Measurements from ENCODE around the gene C12orf75. TPM values are rescaled to one million over a fixed set of nuclear protein-coding genes. Genes with fewer than 3 reads are reported as not detected.
"Not testable (repeated sequence)": the region's sequence is repeated elsewhere in the genome, so short reads cannot be mapped to it uniquely, and the experiment has no call there.

The C12orf75 gene
- total RNA-seq, 2 donors from 2014 or later = 115 to 119 TPM

DNA sequence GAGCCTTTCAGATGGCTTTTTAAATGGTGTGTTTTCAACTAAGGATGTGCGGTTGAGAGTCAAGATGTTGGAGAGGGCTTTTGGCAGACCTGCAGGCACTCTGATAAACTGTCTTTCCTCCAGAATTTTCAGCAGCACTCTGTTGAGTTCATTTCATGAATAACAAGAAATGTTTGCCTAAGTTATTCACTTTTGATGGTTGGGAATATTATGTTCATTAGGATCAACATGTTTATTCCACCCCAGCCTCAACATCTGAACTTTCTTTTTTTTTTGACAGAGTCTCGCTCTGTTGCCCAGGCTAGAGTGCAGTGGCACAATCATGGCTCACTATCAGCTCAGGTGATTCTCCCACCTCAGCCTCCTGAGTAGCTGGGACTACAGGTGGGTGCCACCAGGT, 68.4 kb downstream of the C12orf75 start:
- intact Hi-C loops (cut with DNase I, micrococcal nuclease) = no loop called here
- ATAC-seq = no peak

DNA sequence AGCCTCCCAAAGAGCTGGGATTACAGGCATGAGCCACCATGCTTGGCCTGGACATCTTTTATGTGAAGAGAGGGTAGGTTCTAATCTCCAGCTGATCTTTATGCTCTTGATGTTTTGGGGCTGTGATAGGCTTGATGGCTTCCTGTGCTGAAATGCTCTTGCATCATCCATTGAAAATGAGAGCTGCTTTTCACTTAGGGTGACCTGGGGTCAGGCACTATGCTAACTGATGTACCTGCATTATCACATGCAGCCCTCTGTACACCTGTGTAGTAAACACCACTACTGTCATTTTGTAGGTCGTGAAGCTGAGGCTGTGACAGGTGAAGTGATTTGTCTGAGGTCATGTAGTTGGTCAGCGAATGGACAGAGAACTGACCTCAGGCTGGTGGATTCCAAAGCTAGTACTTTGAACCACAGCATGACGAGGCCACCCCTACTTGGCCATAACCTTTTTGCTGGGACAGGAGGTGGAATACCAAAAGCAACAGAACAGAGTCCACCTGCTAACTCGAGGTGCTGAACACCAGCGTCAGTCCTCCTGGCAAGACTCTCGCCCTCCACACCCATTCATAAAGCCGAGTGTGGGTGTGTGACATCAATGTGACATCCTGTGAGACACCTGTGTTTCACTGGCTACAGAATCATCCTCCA, 69.1 kb downstream of the C12orf75 start:
- ATAC-seq (peak; percentile 93), DNase-seq (peak; percentile 35 to 49)
- intact Hi-C loops (cut with DNase I, micrococcal nuclease) = no loop called here

More for the DNA sequence above, 68.4 kb downstream of the C12orf75 start:
- no peak for DNase-seq

DNA sequence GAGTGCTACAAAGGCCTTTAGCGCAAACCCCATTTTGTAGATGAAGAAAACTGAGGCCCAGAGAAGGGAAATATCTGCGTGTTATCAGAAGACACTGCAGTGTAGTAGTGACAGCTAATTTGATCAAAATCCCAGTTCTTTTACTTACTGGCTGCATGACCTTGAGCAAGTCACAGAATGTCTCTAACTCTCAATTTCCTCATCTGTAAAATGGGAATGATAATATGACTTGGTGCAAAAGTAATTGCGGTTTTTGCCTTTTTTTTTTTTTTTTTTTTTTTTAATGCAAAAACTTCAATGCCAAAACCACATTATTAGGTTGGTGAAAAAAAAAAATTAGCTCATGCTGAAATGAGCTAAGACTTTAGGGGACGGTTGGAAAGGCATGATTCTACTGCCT, 69.7 kb downstream of the C12orf75 start:
- intact Hi-C loops (cut with DNase I, micrococcal nuclease) = no loop called here
- ATAC-seq (no peak), DNase-seq (no peak)

DNA sequence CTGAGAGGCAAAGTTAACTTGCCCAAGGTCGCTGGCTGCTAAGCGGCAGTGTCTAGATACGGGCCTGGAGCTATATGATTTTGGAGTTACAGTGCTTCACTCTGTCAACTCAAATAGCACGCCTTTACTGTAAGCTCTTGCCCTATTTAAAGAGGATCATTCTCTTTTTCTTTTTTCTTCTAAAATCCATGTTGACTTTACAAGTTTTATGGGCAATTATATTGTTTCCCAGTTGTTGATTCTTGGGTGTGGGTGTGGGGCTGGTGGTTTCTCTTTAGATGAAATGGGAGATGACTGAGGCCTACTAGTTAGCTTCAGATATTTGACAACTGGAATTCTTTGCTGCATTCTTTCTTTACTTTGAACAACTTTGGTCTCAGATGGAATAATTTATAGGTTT, 70.7 kb downstream of the C12orf75 start:
- DNase-seq (no peak), ATAC-seq (peak; percentile 38)
- intact Hi-C loops (cut with DNase I, micrococcal nuclease) = no loop called here

DNA sequence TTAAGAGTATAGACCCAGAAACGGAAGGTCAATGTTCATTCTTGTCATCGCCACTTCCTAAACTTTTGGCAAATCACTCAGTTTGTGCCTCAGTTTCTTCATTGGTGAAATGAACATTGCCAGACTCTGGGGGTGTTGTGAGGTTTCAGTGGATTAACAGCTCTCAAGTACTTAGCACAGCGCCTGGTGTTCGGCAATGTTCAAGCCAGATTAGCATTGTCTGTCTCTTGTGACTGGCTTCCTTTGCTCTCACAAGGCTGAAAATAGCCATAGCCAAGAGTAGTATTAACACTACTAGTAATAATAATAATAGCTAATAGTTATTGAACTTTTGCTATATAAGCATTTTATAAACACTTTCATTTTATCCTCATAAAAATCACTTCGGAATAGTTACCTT, 71.9 kb downstream of the C12orf75 start:
- DNase-seq = no peak
- intact Hi-C loops (cut with DNase I, micrococcal nuclease) = no loop called here
- no peak for ATAC-seq

DNA sequence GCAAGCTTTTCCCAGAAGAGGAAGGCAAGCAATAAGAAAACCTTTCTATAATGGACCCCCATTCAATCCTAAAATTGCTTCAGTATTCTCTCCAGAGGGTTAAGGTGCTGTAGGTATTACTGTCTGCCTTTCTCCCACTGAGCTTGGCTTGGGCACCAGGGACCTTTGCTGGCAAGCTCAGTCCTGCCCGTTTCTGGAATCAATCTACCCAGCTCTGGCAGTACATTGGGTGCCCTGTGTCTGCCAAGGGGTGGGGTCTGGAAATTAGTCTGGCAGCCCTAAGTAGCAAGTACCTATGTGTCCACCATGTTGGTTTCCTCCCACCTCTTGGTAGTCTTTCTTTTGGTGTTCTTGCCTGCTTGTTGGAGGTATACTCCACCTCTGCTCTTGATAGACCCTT, 72.6 kb downstream of the C12orf75 start:
- ATAC-seq (no peak), DNase-seq (no peak)
- intact Hi-C loops (cut with DNase I, micrococcal nuclease) = no loop called here

DNA sequence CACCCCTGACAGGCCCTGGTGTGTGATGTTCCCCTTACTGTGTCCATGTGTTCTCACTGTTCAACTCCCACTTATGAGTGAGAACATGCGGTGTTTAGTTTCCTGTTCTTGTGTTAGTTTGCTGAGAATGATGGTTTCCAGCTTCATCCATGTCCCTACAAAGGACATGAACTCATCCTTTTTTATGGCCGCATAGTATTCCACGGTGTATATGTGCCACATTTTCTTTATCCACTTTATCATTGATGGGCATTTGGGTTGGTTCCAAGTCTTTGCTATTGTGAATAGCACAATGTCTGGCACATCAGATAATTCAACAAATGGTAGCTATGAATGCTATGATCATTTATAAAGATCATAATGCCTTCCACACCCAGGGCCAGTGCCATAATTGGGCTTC, 73.6 kb downstream of the C12orf75 start:
- ATAC-seq; intact Hi-C loops (cut with DNase I, micrococcal nuclease); DNase-seq: not testable (repeated sequence)

DNA sequence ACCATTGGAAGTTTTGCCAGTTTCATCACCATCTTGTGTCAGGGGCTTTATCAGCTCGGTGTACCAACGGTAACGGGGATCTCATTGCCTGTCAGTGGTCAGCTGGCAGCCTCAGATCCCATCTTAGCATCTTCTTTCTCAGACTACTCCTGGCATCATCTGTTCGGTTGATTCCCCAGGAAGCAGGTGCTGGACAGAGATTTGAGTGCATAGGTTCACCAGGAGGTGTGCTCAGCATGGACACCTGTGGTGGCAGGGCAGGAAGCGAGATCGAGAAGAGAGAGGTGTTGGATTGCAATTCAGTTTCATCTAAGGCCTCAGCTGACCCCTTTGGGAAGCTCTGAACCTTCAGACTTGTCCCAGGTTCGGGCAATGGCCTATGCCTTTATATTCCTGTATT, 76.0 kb downstream of the C12orf75 start:
- intact Hi-C loops (cut with DNase I, micrococcal nuclease) = no loop called here
- DNase-seq = no peak
- no peak for ATAC-seq

DNA sequence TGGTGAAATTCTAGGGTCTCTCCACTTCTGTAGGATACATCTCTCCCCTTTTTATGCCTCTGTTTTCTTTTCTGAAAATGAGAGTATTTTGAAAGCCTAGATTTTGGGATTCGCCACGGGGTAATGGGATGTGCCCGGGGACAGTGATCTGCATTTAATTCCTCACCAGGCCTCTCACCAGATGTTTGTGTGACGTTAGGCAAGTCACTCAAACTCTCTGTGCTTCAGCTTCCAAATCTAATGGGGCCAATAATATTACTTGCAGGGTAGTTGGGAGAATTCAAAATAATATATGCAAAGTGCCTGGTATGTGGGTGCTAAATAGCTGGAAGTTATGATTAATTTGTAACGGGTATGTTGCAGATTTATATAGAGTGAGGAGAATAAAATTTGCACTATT, 78.8 kb downstream of the C12orf75 start:
- intact Hi-C loops (cut with DNase I, micrococcal nuclease) = no loop called here
- ATAC-seq = no peak
- DNase-seq = no peak

DNA sequence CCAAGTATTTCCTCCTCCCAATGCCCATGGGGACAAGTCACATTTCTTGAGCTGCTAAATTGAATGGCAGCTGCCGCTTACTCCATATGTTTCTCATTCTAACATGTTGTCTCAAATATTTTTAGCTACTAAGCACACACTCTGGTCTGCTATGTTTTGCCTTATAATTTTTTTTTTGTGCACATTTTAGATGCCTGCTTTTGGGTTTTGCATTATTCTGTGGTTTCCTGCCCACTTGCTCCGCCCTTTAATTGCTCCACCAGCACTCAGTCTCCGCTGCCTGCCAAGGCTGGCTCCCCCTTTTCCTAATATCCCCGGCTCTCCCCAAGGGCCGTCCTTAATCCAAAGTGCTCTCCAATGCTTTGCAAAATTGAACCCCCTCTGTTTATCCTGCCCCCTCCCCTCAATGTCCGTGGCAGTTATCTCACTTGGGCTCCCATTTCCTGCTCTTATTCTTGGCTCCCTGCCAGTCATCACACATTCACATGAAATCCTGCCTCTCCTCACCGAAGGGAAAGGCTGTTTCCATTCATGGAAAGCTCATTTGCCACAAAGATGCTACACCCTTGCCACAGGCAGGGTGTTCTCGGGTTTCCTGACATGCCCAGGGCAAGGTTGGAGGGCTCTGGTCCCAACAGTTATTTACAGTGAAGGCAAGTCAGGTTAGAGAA, 79.4 kb downstream of the C12orf75 start:
- ATAC-seq (no peak), DNase-seq (peak in 1 of 2 donors; percentile 5)
- intact Hi-C loops (cut with DNase I, micrococcal nuclease) = no loop called here

DNA sequence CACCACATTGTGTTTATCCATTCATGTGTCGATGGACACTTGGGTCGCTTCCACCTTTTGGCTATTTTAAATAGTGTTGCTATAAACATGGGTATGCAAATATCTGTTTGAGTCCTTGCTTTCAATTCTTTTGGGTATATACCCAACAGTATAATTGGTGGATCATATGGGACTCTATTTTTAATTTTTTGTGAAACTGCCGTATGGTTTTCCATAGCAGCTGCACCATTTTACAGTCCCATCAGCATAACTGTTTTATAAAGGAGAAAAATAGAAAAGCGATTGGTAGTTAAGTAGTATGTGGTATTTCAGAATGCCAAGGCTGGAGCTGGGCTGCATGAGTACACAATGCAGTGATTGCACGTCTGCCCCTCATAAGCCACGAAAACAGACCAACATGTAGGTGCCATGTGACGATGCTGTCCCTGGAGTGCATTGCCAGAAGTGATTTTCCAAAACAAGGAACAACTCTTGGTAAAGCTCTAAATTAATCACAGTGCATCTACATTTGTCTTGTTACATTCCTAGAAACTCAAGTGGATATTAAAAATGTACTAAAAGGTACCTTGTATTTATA, 83.5 kb downstream of the C12orf75 start:
- intact Hi-C loops (cut with DNase I, micrococcal nuclease) = no loop called here
- ATAC-seq (no peak), DNase-seq (no peak)

DNA sequence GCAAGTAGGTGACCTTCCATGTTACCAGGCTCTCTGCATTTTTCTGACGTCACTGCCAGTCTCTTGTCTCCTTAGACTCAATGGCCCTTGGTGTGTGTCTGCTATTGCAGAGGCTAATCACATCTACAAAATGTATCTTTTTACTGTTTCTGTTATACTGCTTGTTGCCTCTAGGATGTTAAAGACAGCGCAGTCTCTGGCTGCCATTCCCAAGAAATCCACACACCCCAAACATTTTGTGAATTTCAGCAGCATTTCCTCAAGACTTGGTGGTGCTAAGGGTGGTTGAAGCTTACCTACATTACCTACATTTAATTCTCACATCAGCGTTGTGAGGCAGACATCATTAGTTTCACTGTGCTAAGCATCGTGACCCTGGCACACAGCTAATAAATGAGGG, 87.2 kb downstream of the C12orf75 start:
- intact Hi-C loops (cut with DNase I, micrococcal nuclease) = no loop called here
- ATAC-seq (no peak), DNase-seq (no peak)

DNA sequence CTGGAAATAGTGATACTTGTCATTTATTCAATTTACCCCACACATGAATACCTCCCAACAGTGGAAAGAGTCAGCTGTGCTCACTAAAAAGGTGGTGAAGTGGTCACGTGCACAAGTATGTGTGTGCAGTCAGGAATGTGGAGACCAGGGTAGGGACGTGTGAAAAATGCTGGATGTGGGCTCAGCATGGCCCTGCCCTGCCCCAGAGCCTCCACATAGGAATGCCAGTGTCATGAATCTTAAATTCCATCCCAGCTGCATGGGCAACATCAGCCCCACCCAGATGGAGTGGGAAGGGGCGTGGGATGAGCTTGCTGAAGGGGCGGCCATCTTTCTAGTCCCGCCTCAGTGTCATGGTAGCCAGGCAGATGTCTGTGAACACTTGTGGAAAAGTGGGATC, 87.7 kb downstream of the C12orf75 start:
- ATAC-seq = no peak
- intact Hi-C loops (cut with DNase I, micrococcal nuclease) = no loop called here

DNA sequence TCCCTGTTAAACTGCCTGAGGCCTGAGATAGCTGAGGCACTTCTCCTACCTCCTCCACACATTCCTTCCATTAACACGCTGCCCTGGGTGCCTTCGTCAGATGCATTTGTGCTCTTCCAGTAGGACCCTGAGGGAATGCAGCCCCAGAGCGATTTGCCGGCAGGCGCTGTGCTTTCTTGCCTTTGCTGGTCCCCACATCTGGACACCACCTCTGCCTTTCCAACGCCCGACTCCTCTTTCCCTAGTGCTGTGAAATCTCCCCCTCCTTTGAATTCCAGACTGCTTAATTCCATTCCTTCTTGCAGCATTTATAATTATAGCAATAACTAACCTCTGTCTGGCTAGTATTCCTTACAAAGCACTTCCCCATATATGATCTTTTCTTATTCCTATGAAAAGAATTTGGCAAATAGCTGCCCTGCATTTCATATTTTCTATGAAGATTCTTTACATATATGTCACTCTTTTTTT, 88.4 kb downstream of the C12orf75 start:
- DNase-seq (no peak), ATAC-seq (no peak)
- intact Hi-C loops (cut with DNase I, micrococcal nuclease) = no loop called here

More for the DNA sequence above, 87.7 kb downstream of the C12orf75 start:
- no peak for DNase-seq

DNA sequence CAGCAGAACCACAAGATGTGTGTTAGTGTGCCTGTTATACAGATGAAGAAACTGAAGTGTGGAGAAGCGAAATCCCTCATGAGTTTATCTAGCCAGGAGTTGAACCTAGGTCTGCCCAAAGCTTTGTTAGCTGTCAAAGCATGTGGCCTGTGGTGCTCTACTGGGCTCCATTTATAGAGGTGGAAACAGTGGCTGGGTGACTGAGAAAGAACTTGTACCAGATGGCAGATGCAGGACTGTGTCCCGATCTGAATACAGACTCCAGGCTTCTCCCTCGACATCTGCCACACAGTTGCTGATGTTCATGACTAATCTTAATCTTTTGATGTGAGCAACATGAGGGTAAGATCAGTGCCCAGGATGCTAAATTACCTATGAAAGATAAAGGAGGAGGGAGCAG, 89.1 kb downstream of the C12orf75 start:
- ATAC-seq (no peak), DNase-seq (no peak)
- intact Hi-C loops (cut with DNase I, micrococcal nuclease) = loop anchor here in 1 of 2 donors (2.0 to 10.0 kb wide), 3 partner anchors 285 to 808 kb away; no protein-coding TSS in a partner anchor

DNA sequence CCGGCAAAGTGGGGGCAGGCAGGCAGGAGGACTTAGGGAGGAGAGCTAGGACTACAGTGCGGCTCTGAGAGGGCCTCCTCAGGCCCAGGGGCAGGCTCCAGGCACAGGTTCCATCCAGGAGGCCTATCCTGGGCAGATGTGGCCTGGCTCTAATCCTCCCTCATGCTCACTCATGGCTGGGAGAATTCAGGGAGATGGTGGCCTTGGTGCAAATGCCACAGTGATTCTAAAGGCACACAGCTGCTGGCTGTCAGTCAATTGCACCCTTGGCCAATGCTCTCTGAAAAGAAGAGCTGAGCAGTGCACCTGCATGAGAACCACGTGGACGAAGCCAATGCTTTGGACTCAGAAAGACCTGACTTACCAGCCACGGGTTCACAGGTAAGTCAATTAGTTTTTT, 89.6 kb downstream of the C12orf75 start:
- intact Hi-C loops (cut with DNase I, micrococcal nuclease) = loop anchor here in 1 of 2 donors (2.0 to 10.0 kb wide), 3 partner anchors 285 to 807 kb away; no protein-coding TSS in a partner anchor
- DNase-seq = no peak
- no peak for ATAC-seq

DNA sequence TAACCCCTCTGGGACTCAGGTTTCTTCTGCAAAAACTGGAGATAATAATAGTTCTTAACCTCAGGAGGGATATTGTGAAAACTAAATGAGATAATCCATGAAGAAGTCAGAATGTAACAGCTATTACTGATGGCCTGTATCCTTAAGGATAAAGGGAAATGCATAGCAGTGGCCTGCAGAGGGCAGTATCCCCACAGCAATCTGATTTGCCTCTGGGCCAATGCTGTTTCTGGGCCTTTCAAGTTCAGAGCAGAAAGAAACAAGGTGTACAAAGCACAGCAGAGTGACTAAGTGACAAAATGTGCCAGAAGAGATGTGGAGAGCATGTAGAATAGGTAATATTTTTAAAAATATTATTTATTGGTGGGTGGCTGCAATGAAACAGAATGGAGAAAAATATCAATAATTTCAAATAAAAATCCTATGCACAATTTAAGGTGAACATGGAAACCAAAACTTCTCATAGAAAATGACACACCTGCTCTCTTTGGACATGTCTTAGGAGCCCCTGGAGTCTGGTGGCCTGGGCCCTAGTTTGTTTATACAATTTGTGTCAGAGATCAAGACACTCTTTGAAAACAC, 90.3 kb downstream of the C12orf75 start:
- ATAC-seq = peak; percentile 91
- peak; percentile 45 to 67 for DNase-seq
- intact Hi-C loops (cut with DNase I, micrococcal nuclease) = loop anchor here in 1 of 2 donors (2.0 to 10.0 kb wide), 3 partner anchors 284 to 807 kb away; no protein-coding TSS in a partner anchor
